HCT116 (cell line): ENCODE results near the gene MBD3L5. TPM values are rescaled to one million over a fixed set of nuclear protein-coding genes. Genes with fewer than 3 reads are reported as not detected.
"Not testable (repeated sequence)": the region's sequence is repeated elsewhere in the genome, so short reads cannot be mapped to it uniquely, and the experiment has no call there.

ENCODE experiments used
- ATAC-seq: fragments of 200-7000 bp; cut with Tn5 transposase; 2 replicates; pipeline ENCODE4 v1.9.1; 2020; ENCODE audit warnings: mild to moderate bottlenecking, moderate library complexity
- BruUV-seq: library from RNA; stranded (reverse); fragments of 400-500 nt; replicated peaks from 2 replicates; lab custom pipeline; 2021; lab: Mats Ljungman, UMichigan
- CTCF ChIA-PET: fragments of 300-600 bp; sonication (Branson Sonifier 250); formaldehyde crosslinking; loops from one replicate; lab custom pipeline; 2021; ENCODE audit warnings: antibody characterized with exemption; lab: Charles Lee
- POLR2A ChIA-PET: fragments of 300-600, 350-600 bp; sonication (Branson Sonifier 250); formaldehyde crosslinking; loops from one replicate; lab custom pipeline; 2021; ENCODE audit warnings: antibody characterized with exemption; lab: Charles Lee
- RAD21 ChIA-PET, 2 experiments: fragments of 300-600 bp; sonication (Branson Sonifier 250); formaldehyde crosslinking; loops; one replicate each; lab custom pipeline; 2023; ENCODE audit warnings: low total read pairs in 2 of 2; ENCODE audit not compliant: uncharacterized antibody in 2 of 2, unreplicated experiment in 2 of 2, low non-redundant PET in 1 of 2; lab: Charles Lee
- DNase-seq: peaks from one replicate; pipeline ENCODE4 v3.0.0-alpha.2; 2010; ENCODE audit warnings: low read depth, low spot score
- H2AFZ ChIP-seq: fragments of 200-600 bp; shearing (Covaris generic), sonication (generic); 2 replicates; pipeline ENCODE4 v1.6.1; 2017; ENCODE audit warnings: low read depth, mixed run types, mixed read lengths, antibody characterized with exemption, low read length; ENCODE audit not compliant: poor library complexity, severe bottlenecking
- H3K27ac ChIP-seq: 2 replicates; pipeline ENCODE4 v1.5.1; 2012; ENCODE audit warnings: low read depth, low read length
- H3K27me3 ChIP-seq: fragments of 200-600 bp; sonication (generic); 2 replicates; pipeline ENCODE4 v1.6.1; 2016; ENCODE audit warnings: mixed run types, low read length, mixed read lengths; ENCODE audit not compliant: insufficient read depth
- H3K36me3 ChIP-seq, 2 experiments: fragments of 200-500 bp in 1 of 2; fragments of 200-600 bp in 1 of 2; sonication (Bioruptor generic) in 1 of 2; sonication (generic) in 1 of 2; 2 replicates each; pipeline versions ENCODE4 v1.5.1 to v1.6.1; 2014 to 2016; ENCODE audit warnings: low read length in 2 of 2, inconsistent platforms in 1 of 2, mixed read lengths in 1 of 2, mixed run types in 1 of 2; ENCODE audit not compliant: insufficient read depth in 2 of 2, control insufficient read depth in 1 of 2
- H3K4me1 ChIP-seq, 2 experiments: fragments of 200-600 bp in 1 of 2; sonication (generic) in 1 of 2; 2 replicates each; pipeline versions ENCODE4 v1.5.1 to v1.6.1; 2012 to 2017; ENCODE audit warnings: low read length in 2 of 2, inconsistent platforms in 1 of 2, mild to moderate bottlenecking in 1 of 2, mixed read lengths in 1 of 2, mixed run types in 1 of 2, moderate library complexity in 1 of 2; ENCODE audit not compliant: insufficient read depth in 2 of 2, control insufficient read depth in 1 of 2
- H3K4me2 ChIP-seq: fragments of 200-600 bp; sonication (generic); 2 replicates; pipeline ENCODE4 v1.6.1; 2017; ENCODE audit warnings: mixed run types, low read length, mixed read lengths
- H3K4me3 ChIP-seq, 2 experiments: fragments of 200-600 bp in 1 of 2; sonication (generic) in 1 of 2; replicated peaks in 1 of 2; 2 replicates each; pipeline ENCODE4 v1.5.1; 2011 to 2016; ENCODE audit warnings: low read length in 2 of 2, control low read depth in 1 of 2, low read depth in 1 of 2, mild to moderate bottlenecking in 1 of 2, mixed read lengths in 1 of 2, mixed run types in 1 of 2
- H3K79me2 ChIP-seq: fragments of 200-600 bp; sonication (generic); 2 replicates; pipeline ENCODE4 v1.6.1; 2017; ENCODE audit warnings: mild to moderate bottlenecking, mixed run types, low read length, moderate library complexity, mixed read lengths; ENCODE audit not compliant: insufficient read depth
- H3K9ac ChIP-seq: fragments of 200-600 bp; sonication (generic); 2 replicates; pipeline ENCODE4 v1.6.1; 2016; ENCODE audit warnings: low read length, mixed read lengths
- H3K9me2 ChIP-seq: fragments of 200-600 bp; sonication (generic), shearing (Covaris generic); 2 replicates; pipeline ENCODE4 v1.6.1; 2017; ENCODE audit warnings: mixed run types, mild to moderate bottlenecking, moderate library complexity; ENCODE audit not compliant: insufficient read depth
- H3K9me3 ChIP-seq, 2 experiments: fragments of 200-500 bp in 1 of 2; fragments of 200-600 bp in 1 of 2; sonication (Bioruptor generic) in 1 of 2; sonication (generic) in 1 of 2; 2 replicates each; pipeline ENCODE4 v1.6.1; 2014 to 2017; ENCODE audit warnings: low read length in 2 of 2, mixed read lengths in 2 of 2, inconsistent platforms in 1 of 2, low read depth in 1 of 2, mild to moderate bottlenecking in 1 of 2, mixed run types in 1 of 2, moderate library complexity in 1 of 2; ENCODE audit not compliant: control insufficient read depth in 1 of 2, insufficient read depth in 1 of 2
- H4K20me1 ChIP-seq: fragments of 200-600 bp; sonication (generic), shearing (Covaris generic); 2 replicates; pipeline ENCODE4 v1.6.1; 2017; ENCODE audit warnings: mixed run types, mild to moderate bottlenecking, moderate library complexity; ENCODE audit not compliant: insufficient read depth
- intact Hi-C: fragments of 100-400 bp; cut with micrococcal nuclease; formaldehyde crosslinking; loops from 2 replicates; pipeline ENCODE4 v1.10.0; 2022
- total RNA-seq: library from RNA; stranded (reverse); gene quantifications from one replicate; pipeline ENCODE4 v1.2.1, GENCODE V29; 2021; ENCODE audit not compliant: unreplicated experiment

Gene MBD3L5
- total RNA-seq, 1 experiment from 2014 or later = not detected

DNA sequence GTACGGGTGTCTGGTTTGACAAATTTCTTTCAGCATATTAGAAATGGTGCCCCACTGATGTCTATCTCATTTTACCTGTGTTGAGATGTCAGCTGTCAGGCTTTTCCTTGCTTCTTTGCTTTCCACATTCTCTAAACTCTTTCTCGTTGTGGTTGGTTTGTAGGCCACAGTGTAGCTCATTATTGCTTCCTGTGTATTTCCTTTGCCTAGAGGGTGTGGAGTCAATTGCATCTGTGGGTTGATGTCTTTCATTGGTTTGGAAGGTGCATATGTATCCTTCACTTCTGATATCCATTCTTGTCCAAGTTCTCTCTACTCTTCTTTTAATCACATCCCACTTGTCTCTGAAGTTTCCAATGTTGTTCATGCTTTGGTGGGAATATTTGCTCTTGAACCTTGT is 11.2 kb downstream of the MBD3L5 start:
- intact Hi-C loops, H3K27me3 ChIP-seq, H3K9me3 ChIP-seq, POLR2A ChIA-PET, DNase-seq, H3K4me3 ChIP-seq, H4K20me1 ChIP-seq, BruUV-seq, H3K4me2 ChIP-seq, RAD21 ChIA-PET, H3K27ac ChIP-seq, H3K9ac ChIP-seq, CTCF ChIA-PET, H3K9me2 ChIP-seq, H3K79me2 ChIP-seq, ATAC-seq, H2AFZ ChIP-seq, H3K4me1 ChIP-seq, H3K36me3 ChIP-seq: not testable (repeated sequence)

DNA sequence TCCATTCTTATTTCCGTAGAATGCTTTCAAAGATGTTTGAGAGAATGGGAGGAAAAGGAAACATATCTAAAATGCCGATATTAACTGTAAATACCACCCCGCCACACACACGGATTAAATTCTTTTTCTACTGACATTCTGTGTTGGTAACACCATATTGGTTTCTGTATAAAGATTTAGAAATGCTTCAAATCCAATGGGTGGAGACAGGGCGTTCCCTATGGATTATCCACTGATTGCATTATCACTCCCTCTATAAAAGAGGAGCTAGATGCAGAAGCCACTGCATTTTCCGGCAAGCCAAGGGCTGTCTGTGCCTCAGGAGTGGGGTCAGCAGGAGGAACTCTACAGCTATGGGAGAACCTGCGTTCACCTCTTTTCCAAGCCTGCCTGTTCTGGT is 18.6 kb downstream of the MBD3L5 start, which contains the start of gene MBD3L2:
TSS of gene MBD3L2 (plus strand) at position 301 of the 400 bp plus-strand sequence. CDS start at position 354, 53 bp downstream.
- H3K4me2 ChIP-seq, CTCF ChIA-PET, BruUV-seq, H3K27ac ChIP-seq, H3K9me3 ChIP-seq, H3K4me3 ChIP-seq, H3K27me3 ChIP-seq, H3K79me2 ChIP-seq, POLR2A ChIA-PET, H3K4me1 ChIP-seq, H2AFZ ChIP-seq, H3K9ac ChIP-seq, H4K20me1 ChIP-seq, intact Hi-C loops, H3K9me2 ChIP-seq, RAD21 ChIA-PET, DNase-seq, ATAC-seq, H3K36me3 ChIP-seq: not testable (repeated sequence)

DNA sequence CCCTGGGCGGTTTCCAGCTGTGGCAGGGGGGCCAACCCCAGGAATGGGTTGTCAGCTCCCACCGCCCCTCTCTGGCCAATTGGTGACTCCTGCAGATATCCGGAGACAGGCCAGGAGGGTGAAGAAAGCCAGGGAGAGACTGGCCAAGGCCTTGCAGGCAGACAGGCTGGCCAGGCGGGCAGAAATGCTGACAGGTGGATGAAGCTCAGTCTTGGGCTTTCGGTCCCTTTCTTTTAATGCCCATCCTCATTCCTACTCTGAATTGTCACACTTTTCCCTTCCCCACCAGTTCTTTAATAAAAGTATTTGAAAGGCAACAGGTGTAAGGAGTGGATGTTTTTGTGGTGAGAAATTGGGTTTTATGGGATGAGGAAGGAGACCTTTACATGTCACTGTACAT is 21.0 kb downstream of the MBD3L5 start:
- H3K36me3 ChIP-seq, H3K27me3 ChIP-seq, H4K20me1 ChIP-seq, H3K9me3 ChIP-seq, H3K9ac ChIP-seq, BruUV-seq, H3K4me3 ChIP-seq, CTCF ChIA-PET, H3K4me1 ChIP-seq, H3K4me2 ChIP-seq, H3K27ac ChIP-seq, intact Hi-C loops, ATAC-seq, RAD21 ChIA-PET, H2AFZ ChIP-seq, H3K9me2 ChIP-seq, H3K79me2 ChIP-seq, DNase-seq, POLR2A ChIA-PET: not testable (repeated sequence)

DNA sequence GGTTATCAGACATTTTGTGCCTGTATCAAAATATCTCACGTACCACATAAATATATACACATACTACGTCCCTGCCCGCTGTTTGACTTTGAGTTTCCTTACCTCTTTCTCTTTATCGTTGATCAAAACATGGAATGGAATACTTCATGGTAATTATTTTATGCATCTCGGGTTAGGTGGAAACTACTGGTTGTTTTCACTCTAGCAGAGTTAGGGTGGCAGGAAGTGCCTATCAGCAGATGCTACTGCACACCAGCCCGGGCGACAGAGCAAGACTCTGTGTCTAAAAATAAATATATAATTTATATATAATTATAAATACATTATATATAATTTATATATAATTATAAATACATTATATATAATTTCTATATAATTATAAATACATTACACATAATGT is 22.5 kb downstream of the MBD3L5 start:
- H3K79me2 ChIP-seq, intact Hi-C loops, ATAC-seq, H3K9me2 ChIP-seq, H3K4me3 ChIP-seq, H3K27me3 ChIP-seq, RAD21 ChIA-PET, H3K27ac ChIP-seq, BruUV-seq, H3K36me3 ChIP-seq, H3K4me2 ChIP-seq, H3K4me1 ChIP-seq, H4K20me1 ChIP-seq, POLR2A ChIA-PET, DNase-seq, H3K9ac ChIP-seq, H3K9me3 ChIP-seq, CTCF ChIA-PET, H2AFZ ChIP-seq: not testable (repeated sequence)
